WERI-Rb-1 (cell line): ENCODE measurements around the gene DSE.

Source experiments
- DNase-seq: peaks from one replicate; pipeline ENCODE4 v3.0.0-alpha.2; 2020
- H3K27ac ChIP-seq: fragments of 250-450 bp; sonication (Bioruptor Pico); 2 replicates; pipeline ENCODE4 v1.5.1; 2020; ENCODE audit warnings: mild to moderate bottlenecking, moderate library complexity
- H3K27me3 ChIP-seq: fragments of 250-450 bp; sonication (Bioruptor Pico); 2 replicates; pipeline ENCODE4 v1.5.1; 2021; ENCODE audit warnings: mild to moderate bottlenecking, low read depth, moderate library complexity; ENCODE audit not compliant: insufficient read depth, severe bottlenecking
- H3K36me3 ChIP-seq: fragments of 250-450 bp; sonication (Bioruptor Pico); 2 replicates; pipeline ENCODE4 v1.5.1; 2020; ENCODE audit warnings: mild to moderate bottlenecking, moderate library complexity
- H3K4me3 ChIP-seq: 2 replicates; pipeline ENCODE4 v1.5.1; 2011; ENCODE audit warnings: low read depth, mild to moderate bottlenecking, control low read depth, low read length
- H3K9me3 ChIP-seq: fragments of 250-450 bp; sonication (Bioruptor Pico); 2 replicates; pipeline ENCODE4 v1.5.1; 2021; ENCODE audit warnings: mild to moderate bottlenecking, moderate library complexity; ENCODE audit not compliant: severe bottlenecking
- TF ChIP-seq, protein P1 (sequence below): IDR thresholded peaks from 2 replicates; pipeline ENCODE4 v1.5.1; 2011; ENCODE audit warnings: low read depth, mild to moderate bottlenecking, control low read depth, inconsistent platforms, low read length

Gene DSE

DNA sequence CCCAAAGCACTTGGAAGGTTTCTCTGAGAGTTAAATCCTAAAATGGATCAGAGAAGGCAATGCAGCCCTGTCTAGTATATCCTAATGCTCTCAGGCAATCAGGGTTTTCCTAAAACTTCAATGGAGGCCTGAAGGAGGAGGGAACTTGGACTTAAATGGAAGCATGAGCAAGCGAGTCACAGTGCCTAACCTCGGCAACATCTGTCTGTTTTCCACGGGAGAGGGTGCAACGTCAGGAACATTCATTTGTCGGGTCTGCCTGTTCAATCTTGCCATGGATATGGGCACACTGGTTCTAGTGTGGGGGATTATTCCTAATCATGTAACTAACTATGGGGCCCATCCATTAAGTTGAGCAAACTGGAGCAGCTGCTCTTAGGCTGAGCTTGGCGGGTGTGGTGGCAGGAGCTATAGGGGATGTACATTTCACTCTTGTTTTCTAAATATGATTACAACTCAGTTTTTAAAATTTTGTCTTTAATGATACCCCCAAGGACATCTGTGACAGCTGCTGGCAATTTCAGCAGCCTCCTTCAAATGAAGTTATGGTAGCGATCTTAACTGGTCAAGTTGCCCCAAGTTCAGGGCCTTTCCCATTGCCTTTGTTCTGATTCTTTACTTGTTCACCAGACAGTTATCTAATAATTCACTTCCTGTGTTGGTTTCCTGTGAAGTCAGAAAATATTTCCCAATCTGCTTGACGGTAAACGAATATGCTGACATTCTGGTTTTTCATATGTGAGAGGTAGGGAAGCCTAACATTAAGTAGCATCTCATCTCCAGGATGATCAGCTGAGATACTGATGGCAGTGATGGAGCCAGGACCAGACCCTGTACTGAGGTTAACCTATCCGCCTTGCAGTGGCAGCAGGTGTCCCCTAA is 21.6 kb downstream of the DSE start:
- Histone ChIP-seq H3K9me3 (no peaks in the 10 kb centered on the region), H3K27ac (no peak overlapping the region), H3K36me3 (no peaks in the 10 kb centered on the region), H3K4me3 (no peak overlapping the region), H3K27me3 (no peaks in the 10 kb centered on the region)
- DNase-seq = no peak
- TF ChIP-seq, protein P1, sequence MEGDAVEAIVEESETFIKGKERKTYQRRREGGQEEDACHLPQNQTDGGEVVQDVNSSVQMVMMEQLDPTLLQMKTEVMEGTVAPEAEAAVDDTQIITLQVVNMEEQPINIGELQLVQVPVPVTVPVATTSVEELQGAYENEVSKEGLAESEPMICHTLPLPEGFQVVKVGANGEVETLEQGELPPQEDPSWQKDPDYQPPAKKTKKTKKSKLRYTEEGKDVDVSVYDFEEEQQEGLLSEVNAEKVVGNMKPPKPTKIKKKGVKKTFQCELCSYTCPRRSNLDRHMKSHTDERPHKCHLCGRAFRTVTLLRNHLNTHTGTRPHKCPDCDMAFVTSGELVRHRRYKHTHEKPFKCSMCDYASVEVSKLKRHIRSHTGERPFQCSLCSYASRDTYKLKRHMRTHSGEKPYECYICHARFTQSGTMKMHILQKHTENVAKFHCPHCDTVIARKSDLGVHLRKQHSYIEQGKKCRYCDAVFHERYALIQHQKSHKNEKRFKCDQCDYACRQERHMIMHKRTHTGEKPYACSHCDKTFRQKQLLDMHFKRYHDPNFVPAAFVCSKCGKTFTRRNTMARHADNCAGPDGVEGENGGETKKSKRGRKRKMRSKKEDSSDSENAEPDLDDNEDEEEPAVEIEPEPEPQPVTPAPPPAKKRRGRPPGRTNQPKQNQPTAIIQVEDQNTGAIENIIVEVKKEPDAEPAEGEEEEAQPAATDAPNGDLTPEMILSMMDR = no peak

DNA sequence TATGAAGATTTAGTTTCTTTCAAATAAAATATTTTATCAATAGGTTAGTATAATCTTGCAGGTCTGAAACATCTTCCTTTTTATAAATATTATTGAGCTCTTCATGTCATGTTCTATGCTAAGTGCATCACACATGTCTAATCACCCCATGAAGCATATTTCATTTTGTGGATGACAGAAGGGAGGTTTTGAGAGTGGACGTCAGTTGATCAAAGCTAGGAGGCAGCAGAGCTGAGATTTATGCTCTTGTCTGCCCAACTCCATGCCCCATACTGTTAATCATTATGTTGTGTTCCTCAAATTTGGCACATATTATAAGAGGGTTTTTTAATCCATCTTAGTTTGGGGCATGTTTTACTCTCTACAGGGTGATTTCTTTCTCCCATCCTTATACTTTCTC is 22.7 kb downstream of the DSE start:
- no peaks in the 10 kb centered on the region for H3K36me3 ChIP-seq
- TF ChIP-seq, protein P1 = no peak
- no peak overlapping the region for H3K27ac ChIP-seq
- no peaks in the 10 kb centered on the region for H3K27me3 ChIP-seq
- H3K9me3 ChIP-seq = no peaks in the 10 kb centered on the region
- no peak for DNase-seq
- H3K4me3 ChIP-seq = no peak overlapping the region

DNA sequence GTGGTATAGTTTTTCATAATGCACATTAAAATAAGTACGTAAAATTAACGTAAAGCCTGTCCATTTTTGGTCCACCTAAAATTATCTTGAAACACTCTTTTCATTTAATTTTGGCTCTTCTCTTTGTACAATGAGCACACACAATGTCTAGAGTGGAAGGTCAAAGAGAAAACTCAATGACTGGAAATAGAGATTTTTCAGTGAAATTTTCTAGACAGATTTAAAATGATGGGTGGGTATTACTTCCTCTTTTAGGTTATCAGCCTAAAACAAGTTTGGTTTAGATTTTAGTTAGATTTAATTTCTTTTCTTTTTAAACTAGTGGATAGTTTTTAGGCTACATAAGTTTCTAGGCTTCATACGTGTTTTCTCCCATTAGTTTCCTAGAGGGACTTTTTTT is 24.9 kb downstream of the DSE start:
- no peak overlapping the region for H3K4me3 ChIP-seq

DNA sequence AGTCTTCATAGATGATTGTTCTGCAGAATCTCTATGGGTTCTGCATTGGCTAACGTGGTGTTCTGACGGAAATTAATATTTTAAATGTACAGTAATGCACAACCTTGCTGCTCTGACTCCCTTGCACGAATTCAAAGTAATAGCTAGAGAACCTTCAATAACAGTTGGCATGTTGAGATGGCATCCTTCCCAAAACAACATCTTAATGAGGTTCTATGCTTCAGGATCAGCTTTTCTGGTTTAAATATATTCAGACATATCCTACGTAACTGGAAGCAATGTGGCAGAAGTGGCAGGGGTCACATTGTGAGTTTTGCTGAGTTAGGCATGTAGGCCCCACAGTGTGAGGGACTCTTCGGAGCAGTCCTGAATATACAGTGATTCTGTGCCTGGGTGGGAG is 25.7 kb downstream of the DSE start:
- H3K9me3 ChIP-seq = no peaks in the 10 kb centered on the region
- TF ChIP-seq, protein P1 = no peak
- H3K36me3 ChIP-seq = no peaks in the 10 kb centered on the region
- no peak for DNase-seq
- no peak overlapping the region for H3K27ac ChIP-seq
- H3K4me3 ChIP-seq = no peak overlapping the region
- H3K27me3 ChIP-seq = no peaks in the 10 kb centered on the region

More for the DNA sequence above, 24.9 kb downstream of the DSE start:
- Histone ChIP-seq H3K27me3 (no peaks in the 10 kb centered on the region), H3K36me3 (no peaks in the 10 kb centered on the region), H3K27ac (no peak overlapping the region), H3K9me3 (no peaks in the 10 kb centered on the region)
- DNase-seq = no peak
- TF ChIP-seq, protein P1 = no peak

DNA sequence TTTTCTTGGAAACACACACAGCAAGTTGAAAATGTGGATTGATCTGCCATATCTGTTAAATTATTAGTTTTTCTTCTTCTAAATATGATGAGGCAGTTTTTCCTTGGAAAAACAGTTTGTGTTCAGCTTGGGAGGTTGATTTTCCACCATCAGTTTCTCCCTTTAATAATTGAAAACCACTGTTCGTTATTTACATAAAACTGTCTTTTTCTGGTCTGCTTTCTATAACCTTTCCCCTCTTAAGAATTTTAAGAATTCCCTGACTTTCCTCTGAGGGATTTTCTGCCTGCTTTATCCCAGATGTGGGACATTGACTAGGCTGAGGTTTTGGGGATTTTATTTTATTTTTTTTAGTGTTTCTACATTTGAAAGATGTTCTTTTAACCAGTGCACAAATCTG is 27.2 kb downstream of the DSE start:
- Histone ChIP-seq H3K9me3 (no peaks in the 10 kb centered on the region), H3K36me3 (no peaks in the 10 kb centered on the region), H3K4me3 (no peak overlapping the region), H3K27ac (no peak overlapping the region), H3K27me3 (no peaks in the 10 kb centered on the region)
- no peak for DNase-seq
- TF ChIP-seq, protein P1 = no peak
